ENCODE measurements around the gene DGKB.

DGKB gene

DNA sequence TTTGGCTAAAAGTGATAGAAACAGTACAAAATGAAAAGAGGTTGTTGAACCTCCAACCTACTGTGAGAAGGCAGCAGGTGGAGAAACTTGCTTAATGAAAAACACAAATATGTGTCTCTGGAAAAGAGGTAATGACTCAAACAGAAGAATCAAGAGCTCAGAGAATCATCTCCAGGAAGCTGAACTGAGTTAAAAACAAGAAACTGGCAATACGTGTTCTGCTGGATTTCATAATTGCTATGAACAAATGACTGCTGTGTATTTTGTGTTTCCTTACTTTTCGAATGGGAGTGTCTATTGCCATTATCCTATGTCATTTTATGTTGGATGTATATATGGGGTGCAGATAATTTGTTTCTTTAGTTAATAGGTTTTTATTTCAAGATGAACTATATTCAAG, 401.1 kb downstream of the DGKB start:
- Histone ChIP-seq H3K9me3 (ENCODE audit: severe bottlenecking) (no peaks in the 10 kb centered on the region), H3K36me3 (ENCODE audit: low read depth) (no peaks in the 10 kb centered on the region), H3K4me1 (ENCODE audit: insufficient read depth, poor library complexity, severe bottlenecking) (no peaks in the 10 kb centered on the region), H3K4me3 (ENCODE audit: severe bottlenecking) (no peak overlapping the region), H3K27ac (ENCODE audit: poor library complexity, severe bottlenecking) (no peak overlapping the region), H3K27me3 (ENCODE audit: insufficient read depth, poor library complexity, severe bottlenecking) (peaks cover 19% of the 10 kb centered on the region)
- TF ChIP-seq, protein P1, sequence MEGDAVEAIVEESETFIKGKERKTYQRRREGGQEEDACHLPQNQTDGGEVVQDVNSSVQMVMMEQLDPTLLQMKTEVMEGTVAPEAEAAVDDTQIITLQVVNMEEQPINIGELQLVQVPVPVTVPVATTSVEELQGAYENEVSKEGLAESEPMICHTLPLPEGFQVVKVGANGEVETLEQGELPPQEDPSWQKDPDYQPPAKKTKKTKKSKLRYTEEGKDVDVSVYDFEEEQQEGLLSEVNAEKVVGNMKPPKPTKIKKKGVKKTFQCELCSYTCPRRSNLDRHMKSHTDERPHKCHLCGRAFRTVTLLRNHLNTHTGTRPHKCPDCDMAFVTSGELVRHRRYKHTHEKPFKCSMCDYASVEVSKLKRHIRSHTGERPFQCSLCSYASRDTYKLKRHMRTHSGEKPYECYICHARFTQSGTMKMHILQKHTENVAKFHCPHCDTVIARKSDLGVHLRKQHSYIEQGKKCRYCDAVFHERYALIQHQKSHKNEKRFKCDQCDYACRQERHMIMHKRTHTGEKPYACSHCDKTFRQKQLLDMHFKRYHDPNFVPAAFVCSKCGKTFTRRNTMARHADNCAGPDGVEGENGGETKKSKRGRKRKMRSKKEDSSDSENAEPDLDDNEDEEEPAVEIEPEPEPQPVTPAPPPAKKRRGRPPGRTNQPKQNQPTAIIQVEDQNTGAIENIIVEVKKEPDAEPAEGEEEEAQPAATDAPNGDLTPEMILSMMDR (IDR thresholded peaks at IDR 0.05; ENCODE audit: poor library complexity, severe bottlenecking), result no peak
- DNase-seq (ENCODE audit: low spot score), result no peak
- ATAC-seq (ENCODE audit: low read depth), result no peak

DNA sequence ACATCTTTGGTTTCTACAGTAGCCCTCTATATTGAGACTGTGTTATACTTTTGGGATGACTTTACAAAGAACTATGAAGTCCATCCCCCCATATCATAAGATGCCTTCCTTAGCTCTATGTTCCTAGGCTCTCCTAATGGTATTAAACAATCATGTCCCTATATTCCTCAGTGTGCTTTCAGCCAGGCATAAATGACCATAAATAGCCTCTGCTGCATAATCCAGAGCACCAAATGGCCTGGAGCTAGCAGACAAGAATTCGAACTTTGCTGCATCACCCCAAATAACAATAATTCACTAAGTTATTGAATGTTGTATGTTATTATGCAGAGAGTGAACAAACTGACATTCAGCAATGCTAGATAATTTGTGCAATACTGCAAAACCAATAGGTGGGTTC, 405.2 kb downstream of the DGKB start:
- no peaks in the 10 kb centered on the region for H3K9me3 ChIP-seq (ENCODE audit: severe bottlenecking)
- H3K27ac ChIP-seq (ENCODE audit: poor library complexity, severe bottlenecking), result no peak overlapping the region
- ATAC-seq (ENCODE audit: low read depth), result no peak

DNA sequence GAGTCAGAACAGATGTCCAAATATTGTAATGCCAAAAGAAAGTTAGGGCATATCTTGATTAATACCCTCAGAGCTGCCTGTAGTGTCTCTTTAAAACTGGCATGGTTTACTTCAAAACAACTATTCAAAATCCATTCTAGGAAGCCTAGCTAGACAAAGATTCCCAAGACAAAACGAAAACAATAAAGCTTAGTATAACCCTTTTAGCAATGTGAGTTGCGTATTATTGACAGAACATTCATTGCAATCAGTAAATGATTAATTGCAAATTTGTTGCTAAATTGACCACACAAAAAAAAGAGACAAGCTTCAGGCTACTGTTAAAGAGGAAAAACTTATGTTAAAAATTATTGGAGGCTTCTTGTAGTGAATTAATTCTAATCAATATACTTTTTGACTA, 406.9 kb downstream of the DGKB start:
- ATAC-seq (ENCODE audit: low read depth) (no peak), DNase-seq (ENCODE audit: low spot score) (no peak)
- H3K27me3 ChIP-seq (ENCODE audit: insufficient read depth, poor library complexity, severe bottlenecking), result peaks cover 21% of the 10 kb centered on the region
- no peaks in the 10 kb centered on the region for H3K4me1 ChIP-seq (ENCODE audit: insufficient read depth, poor library complexity, severe bottlenecking)
- no peak overlapping the region for H3K27ac ChIP-seq (ENCODE audit: poor library complexity, severe bottlenecking)
- no peaks in the 10 kb centered on the region for H3K36me3 ChIP-seq (ENCODE audit: low read depth)
- no peak overlapping the region for H3K4me3 ChIP-seq (ENCODE audit: severe bottlenecking)
- no peaks in the 10 kb centered on the region for H3K9me3 ChIP-seq (ENCODE audit: severe bottlenecking)
- TF ChIP-seq, protein P1 (IDR thresholded peaks at IDR 0.05; ENCODE audit: poor library complexity, severe bottlenecking), result no peak

More for the DNA sequence above, 405.2 kb downstream of the DGKB start:
- no peak for DNase-seq (ENCODE audit: low spot score)
- peaks cover 21% of the 10 kb centered on the region for H3K27me3 ChIP-seq (ENCODE audit: insufficient read depth, poor library complexity, severe bottlenecking)
- H3K36me3 ChIP-seq (ENCODE audit: low read depth), result no peaks in the 10 kb centered on the region
- no peak overlapping the region for H3K4me3 ChIP-seq (ENCODE audit: severe bottlenecking)
- TF ChIP-seq, protein P1 (IDR thresholded peaks at IDR 0.05; ENCODE audit: poor library complexity, severe bottlenecking), result no peak
- H3K4me1 ChIP-seq (ENCODE audit: insufficient read depth, poor library complexity, severe bottlenecking), result no peaks in the 10 kb centered on the region

DNA sequence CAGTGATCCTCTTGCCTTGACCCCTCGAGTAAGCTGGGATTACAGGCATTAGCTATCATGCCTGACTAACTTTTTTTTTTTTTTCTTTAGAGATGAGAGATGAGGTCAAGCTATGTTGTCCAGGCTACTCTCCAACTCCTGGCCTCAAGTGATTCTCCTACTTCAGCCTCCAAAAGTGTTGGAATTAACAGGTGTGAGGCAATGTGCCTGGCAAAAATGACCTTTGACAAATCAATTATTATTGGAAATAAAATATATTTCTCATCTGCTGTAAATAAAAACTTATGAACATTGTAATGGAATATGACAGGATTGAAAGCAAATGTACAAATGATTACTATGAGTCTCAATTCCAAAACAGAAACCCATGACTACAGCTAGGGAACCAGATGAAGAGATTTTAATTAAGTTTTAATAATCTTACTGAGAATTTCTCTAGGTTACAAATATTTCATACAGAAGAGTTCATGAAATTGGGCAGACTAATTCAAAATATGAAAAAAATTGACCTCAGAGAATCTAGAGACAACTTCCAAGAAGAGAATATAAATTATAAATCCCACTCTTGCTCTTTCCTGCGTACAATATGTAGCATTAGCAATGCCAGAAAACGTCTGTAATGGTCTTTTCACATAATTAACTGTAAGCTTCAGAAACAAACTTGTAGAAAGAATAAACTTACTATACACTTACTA, 414.7 kb downstream of the DGKB start:
- Histone ChIP-seq H3K27me3 (ENCODE audit: insufficient read depth, poor library complexity, severe bottlenecking) (no peaks in the 10 kb centered on the region), H3K4me1 (ENCODE audit: insufficient read depth, poor library complexity, severe bottlenecking) (no peaks in the 10 kb centered on the region), H3K36me3 (ENCODE audit: low read depth) (no peaks in the 10 kb centered on the region), H3K9me3 (ENCODE audit: severe bottlenecking) (no peaks in the 10 kb centered on the region), H3K4me3 (ENCODE audit: severe bottlenecking) (no peak overlapping the region), H3K27ac (ENCODE audit: poor library complexity, severe bottlenecking) (no peak overlapping the region)
- ATAC-seq (ENCODE audit: low read depth) (no peak), DNase-seq (ENCODE audit: low spot score) (no peak)
- TF ChIP-seq, protein P1 (IDR thresholded peaks at IDR 0.05; ENCODE audit: poor library complexity, severe bottlenecking), result no peak

DNA sequence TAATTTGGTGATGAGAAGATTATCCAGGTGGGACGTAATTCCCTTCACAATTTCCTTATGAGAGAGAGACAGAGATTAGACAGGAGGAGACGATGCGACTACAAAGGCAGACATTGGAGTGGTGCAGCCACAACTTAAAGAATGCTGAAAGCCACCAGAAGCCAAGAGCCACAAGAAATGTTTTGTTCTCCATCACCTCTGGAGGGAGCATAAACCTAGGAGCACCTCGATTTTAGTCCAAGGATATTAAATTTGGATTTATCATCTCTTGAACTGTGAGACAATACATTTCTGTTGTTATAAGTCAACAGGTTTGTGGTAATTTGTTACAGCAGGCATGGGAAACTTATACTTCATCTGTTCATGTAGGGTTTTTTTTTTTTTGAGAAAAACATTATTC, 418.9 kb downstream of the DGKB start:
- Histone ChIP-seq H3K36me3 (ENCODE audit: low read depth) (no peaks in the 10 kb centered on the region), H3K27me3 (ENCODE audit: insufficient read depth, poor library complexity, severe bottlenecking) (no peaks in the 10 kb centered on the region), H3K4me1 (ENCODE audit: insufficient read depth, poor library complexity, severe bottlenecking) (no peaks in the 10 kb centered on the region), H3K4me3 (ENCODE audit: severe bottlenecking) (no peak overlapping the region), H3K27ac (ENCODE audit: poor library complexity, severe bottlenecking) (no peak overlapping the region), H3K9me3 (ENCODE audit: severe bottlenecking) (no peaks in the 10 kb centered on the region)
- TF ChIP-seq, protein P1 (IDR thresholded peaks at IDR 0.05; ENCODE audit: poor library complexity, severe bottlenecking), result no peak
- no peak for DNase-seq (ENCODE audit: low spot score)
- ATAC-seq (ENCODE audit: low read depth), result no peak

Measured in RWPE2 (cell line).